Mucosa of descending colon (tissue), 3 donors: ENCODE data around the gene MRC1. TPM values are rescaled to one million over a fixed set of nuclear protein-coding genes. Genes with fewer than 3 reads are reported as not detected.

Experiments
- ATAC-seq: fragments of 200-7000 bp; cut with Tn5 transposase; one replicate; pipeline ENCODE4 v1.9.1; 2020; ENCODE audit warnings: mild to moderate bottlenecking, moderate library complexity
- DNase-seq, 3 donors: peaks; one replicate each; pipeline ENCODE4 v3.0.0-alpha.2; 2020
- H3K36me3 ChIP-seq: fragments of 200-600 bp; one replicate; pipeline ENCODE4 v1.8.0; 2021; ENCODE audit warnings: low read depth, mild to moderate bottlenecking
- H3K4me1 ChIP-seq: fragments of 200-600 bp; one replicate; pipeline ENCODE4 v1.8.0; 2021; ENCODE audit warnings: low read depth, mild to moderate bottlenecking
- H3K4me3 ChIP-seq: fragments of 200-600 bp; one replicate; pipeline ENCODE4 v1.8.0; 2021; ENCODE audit warnings: mild to moderate bottlenecking
- H3K9me3 ChIP-seq: fragments of 200-600 bp; one replicate; pipeline ENCODE4 v1.8.0; 2021; ENCODE audit warnings: mild to moderate bottlenecking
- intact Hi-C, 2 donors: fragments of 100-400 bp; cut with DNase I in 1 of 2; cut with micrococcal nuclease in 1 of 2; formaldehyde crosslinking; loops; one replicate each; pipeline versions ENCODE4 v1.11.0 to v1.11.1; 2022; cut with DNase I, micrococcal nuclease
- total RNA-seq, 3 donors: library from RNA; stranded (reverse); fragmentation: NEBNext Ultra II Directional in 2 of 3; extraction: Animal tissue kit (Norgen Biotek cat#: 25700) in 2 of 3; gene quantifications; one replicate each; pipeline versions ENCODE4 v1.2.1 to v1.2.4, GENCODE V29; 2021 to 2023
- TF ChIP-seq, protein P1 (sequence below): fragments of 200-600 bp; IDR thresholded peaks from one replicate; pipeline ENCODE4 v1.8.0; 2022; ENCODE audit warnings: antibody characterized with exemption, mild to moderate bottlenecking
- donor health status: DM: no; HTN: no; CAD: no; lungs with moderate emphysema.
- donor health status: DM: no; HTN: no; CAD: no.
- donor health status: DM: no; HTN: yes; CAD: no.

Gene MRC1
- total RNA-seq, 3 donors from 2014 or later = 6.9 to 48.4 (median 43.0) TPM

DNA sequence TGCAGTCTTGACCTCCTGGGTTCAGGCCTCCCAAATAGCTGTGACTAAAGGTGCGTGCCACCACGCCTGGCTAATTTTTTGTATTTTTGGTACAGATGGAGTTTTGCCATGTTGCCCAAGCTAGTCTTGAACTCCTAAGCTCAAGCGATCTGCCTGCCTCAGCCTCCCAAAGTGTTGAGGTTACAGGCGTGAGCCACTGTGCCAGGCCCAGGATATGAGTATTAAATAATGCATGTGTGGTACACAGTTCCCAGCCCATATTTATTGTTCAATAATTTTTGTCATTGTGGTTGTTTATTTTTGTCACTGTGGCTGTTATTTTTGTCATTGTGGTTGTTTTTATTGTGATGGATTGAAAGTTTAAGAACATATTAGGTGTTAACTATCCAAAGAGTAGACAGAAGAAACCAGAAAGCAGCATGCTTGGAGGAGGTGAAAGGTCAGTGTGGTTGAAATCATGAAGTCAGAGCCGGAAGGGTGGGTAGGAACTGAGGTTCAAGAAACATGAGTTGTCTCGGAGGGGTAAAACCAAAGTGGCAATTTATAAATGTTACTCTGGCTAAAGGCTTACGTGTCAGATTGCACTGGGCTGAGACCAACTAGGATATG lies 45.0 kb downstream of the MRC1 start:
- no peak overlapping the region for H3K4me3 ChIP-seq
- TF ChIP-seq, protein P1, sequence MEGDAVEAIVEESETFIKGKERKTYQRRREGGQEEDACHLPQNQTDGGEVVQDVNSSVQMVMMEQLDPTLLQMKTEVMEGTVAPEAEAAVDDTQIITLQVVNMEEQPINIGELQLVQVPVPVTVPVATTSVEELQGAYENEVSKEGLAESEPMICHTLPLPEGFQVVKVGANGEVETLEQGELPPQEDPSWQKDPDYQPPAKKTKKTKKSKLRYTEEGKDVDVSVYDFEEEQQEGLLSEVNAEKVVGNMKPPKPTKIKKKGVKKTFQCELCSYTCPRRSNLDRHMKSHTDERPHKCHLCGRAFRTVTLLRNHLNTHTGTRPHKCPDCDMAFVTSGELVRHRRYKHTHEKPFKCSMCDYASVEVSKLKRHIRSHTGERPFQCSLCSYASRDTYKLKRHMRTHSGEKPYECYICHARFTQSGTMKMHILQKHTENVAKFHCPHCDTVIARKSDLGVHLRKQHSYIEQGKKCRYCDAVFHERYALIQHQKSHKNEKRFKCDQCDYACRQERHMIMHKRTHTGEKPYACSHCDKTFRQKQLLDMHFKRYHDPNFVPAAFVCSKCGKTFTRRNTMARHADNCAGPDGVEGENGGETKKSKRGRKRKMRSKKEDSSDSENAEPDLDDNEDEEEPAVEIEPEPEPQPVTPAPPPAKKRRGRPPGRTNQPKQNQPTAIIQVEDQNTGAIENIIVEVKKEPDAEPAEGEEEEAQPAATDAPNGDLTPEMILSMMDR = no peak
- H3K4me1 ChIP-seq = no peaks in the 10 kb centered on the region
- no peaks in the 10 kb centered on the region for H3K9me3 ChIP-seq
- H3K36me3 ChIP-seq = no peaks in the 10 kb centered on the region
- intact Hi-C loops = no loop called here
- ATAC-seq (no peak), DNase-seq (no peak)

DNA sequence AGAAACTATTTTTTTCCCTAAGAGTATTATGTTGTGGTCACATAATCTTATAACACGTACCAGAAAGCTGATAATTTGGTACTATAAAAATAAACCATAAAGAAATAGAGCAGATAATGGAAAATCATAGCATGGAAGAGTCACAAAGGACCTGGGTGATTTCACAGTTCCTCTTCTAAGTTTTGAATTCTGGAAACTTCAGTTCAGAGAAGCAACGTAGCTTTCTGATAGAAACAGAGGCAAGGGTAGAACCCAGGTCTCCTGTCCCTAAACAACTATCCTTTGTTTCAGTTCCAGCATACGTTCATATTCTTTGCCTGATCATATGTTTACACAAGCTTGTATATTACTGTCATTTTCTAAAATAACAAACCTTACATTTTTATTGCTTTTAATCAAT lies 47.9 kb downstream of the MRC1 start:
- DNase-seq (no peak), ATAC-seq (no peak)
- Histone ChIP-seq H3K36me3 (no peaks in the 10 kb centered on the region), H3K4me1 (no peaks in the 10 kb centered on the region), H3K9me3 (no peaks in the 10 kb centered on the region), H3K4me3 (no peak overlapping the region)
- TF ChIP-seq, protein P1 = no peak
- intact Hi-C loops = no loop called here

DNA sequence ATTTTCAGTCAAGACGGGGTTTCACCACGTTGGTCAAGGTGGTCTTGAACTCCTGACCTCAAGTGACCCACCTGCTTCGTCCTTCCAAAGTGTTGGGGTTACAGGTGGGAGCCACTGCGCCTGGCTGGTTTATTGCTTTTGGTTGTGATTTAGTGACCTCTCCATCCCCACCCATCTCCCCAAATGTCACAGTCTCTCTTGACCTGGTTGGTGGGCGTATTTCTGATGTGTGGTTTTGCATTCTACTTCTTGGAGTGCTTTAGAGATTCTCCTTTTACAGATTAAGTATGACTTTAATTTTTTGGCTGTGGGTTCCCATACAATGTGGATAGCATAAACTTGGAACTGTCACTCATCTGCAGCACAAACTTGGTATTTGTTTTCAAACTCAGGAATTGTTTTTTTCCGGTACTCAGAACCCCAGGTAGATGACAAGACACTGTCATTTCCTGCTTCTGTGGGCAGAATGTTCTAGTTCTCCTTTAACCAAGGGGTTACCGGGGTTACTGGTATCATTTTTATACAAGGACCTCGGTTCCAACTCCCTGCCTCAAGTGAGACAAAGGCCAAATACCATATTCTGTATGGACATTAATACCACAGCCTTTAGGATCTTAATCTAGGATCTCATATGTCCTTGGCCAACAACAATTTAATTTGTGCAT lies 50.5 kb downstream of the MRC1 start:
- Histone ChIP-seq H3K9me3 (no peaks in the 10 kb centered on the region), H3K36me3 (no peaks in the 10 kb centered on the region), H3K4me1 (no peaks in the 10 kb centered on the region), H3K4me3 (no peak overlapping the region)
- intact Hi-C loops = no loop called here
- no peak for ATAC-seq
- DNase-seq = no peak
- TF ChIP-seq, protein P1 = no peak

DNA sequence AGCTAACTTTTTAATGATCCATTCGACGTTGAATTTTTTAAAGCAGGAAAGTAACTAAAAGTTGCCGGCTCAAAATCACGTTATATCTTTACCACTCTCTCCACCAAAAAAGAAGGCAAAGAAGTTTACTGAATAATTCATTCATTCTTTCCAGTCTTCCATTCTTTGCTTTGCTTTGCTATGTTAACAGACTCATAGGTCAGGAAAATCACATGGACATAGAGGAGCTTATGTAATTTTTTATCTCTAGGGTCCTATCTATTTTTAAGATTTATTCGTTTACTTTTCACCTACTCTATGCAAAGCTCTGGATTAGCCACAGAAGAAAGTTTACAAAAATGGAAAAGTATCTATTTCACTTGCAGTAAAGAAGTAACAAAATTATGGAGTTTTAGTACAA lies 52.6 kb downstream of the MRC1 start:
- TF ChIP-seq, protein P1 = no peak
- no peak for ATAC-seq
- intact Hi-C loops = no loop called here
- Histone ChIP-seq H3K36me3 (no peaks in the 10 kb centered on the region), H3K4me3 (no peak overlapping the region), H3K9me3 (no peaks in the 10 kb centered on the region), H3K4me1 (no peaks in the 10 kb centered on the region)
- DNase-seq = no peak

DNA sequence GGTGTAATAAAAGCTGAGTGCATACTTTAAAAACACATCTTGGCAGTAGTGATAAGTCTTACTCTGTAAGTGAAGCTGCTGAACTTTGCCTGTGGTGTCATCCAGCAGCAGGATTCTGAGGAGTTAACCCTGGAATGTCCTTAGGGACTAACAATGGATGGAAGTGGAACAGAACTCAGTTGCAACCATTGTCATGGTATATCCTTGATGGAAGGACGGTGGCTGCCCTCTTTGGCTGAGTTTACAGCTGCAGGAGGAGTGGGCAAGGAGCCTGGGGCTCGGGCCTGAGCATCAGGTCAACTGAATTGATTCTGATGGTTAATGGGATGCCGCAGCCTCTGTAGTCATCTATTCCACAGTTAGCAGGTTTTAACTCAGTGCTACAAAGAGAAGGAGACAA lies 56.2 kb downstream of the MRC1 start:
- no peak for ATAC-seq

More for the DNA sequence above, 56.2 kb downstream of the MRC1 start:
- Histone ChIP-seq H3K36me3 (no peaks in the 10 kb centered on the region), H3K9me3 (no peaks in the 10 kb centered on the region), H3K4me1 (no peaks in the 10 kb centered on the region), H3K4me3 (no peak overlapping the region)
- TF ChIP-seq, protein P1 = no peak
- intact Hi-C loops = no loop called here
- no peak for DNase-seq
